IMR-90 (cell line): ENCODE measurements around the gene ANKEF1. TPM values are rescaled to one million over a fixed set of nuclear protein-coding genes. Genes with fewer than 3 reads are reported as not detected.

Experiments used
- ATAC-seq: fragments of 200-7000 bp; cut with Tn5 transposase; 2 replicates; pipeline ENCODE4 v1.9.1; 2020; ENCODE audit warnings: low read depth, mild to moderate bottlenecking, moderate library complexity
- BruUV-seq: library from RNA; stranded (reverse); fragments of 400-500 nt; replicated peaks from 2 replicates; lab custom pipeline; 2021; lab: Mats Ljungman, UMichigan
- CTCF ChIA-PET: fragments of 300-600 bp; formaldehyde crosslinking; extraction: SDS; loops from one replicate; lab custom pipeline; 2021; ENCODE audit warnings: antibody characterized with exemption; lab: Yijun Ruan, JAX
- POLR2A ChIA-PET: fragments of 300-600 bp; sonication (Branson Sonifier 250); formaldehyde crosslinking; loops from one replicate; lab custom pipeline; 2022; ENCODE audit warnings: antibody characterized with exemption; ENCODE audit not compliant: unreplicated experiment; lab: Charles Lee
- DNase-seq: peaks from one replicate; pipeline ENCODE4 v3.0.0; 2013
- H2AFZ ChIP-seq: replicated peaks from 2 replicates; pipeline ENCODE3; 2013; ENCODE audit warnings: low read length, mild to moderate bottlenecking; ENCODE audit not compliant: poor library complexity
- H2AK5ac ChIP-seq: 2 replicates; pipeline ENCODE4 v1.6.1; 2013; ENCODE audit warnings: low read depth, low read length, inconsistent platforms
- H2AK9ac ChIP-seq: replicated peaks from 2 replicates; pipeline ENCODE3; 2013; ENCODE audit warnings: mild to moderate bottlenecking, low read depth, low read length, moderate library complexity; ENCODE audit not compliant: poor library complexity
- H2BK120ac ChIP-seq: 2 replicates; pipeline ENCODE4 v1.6.1; 2013; ENCODE audit warnings: low read depth, low read length, inconsistent platforms
- H2BK15ac ChIP-seq: 3 replicates; pipeline ENCODE4 v1.6.1; 2013; ENCODE audit warnings: low read depth, low read length, inconsistent platforms
- H2BK20ac ChIP-seq: 2 replicates; pipeline ENCODE4 v1.6.1; 2013; ENCODE audit warnings: low read depth, mild to moderate bottlenecking, inconsistent platforms, low read length, moderate library complexity
- H2BK5ac ChIP-seq: 2 replicates; pipeline ENCODE4 v1.6.1; 2013; ENCODE audit warnings: mild to moderate bottlenecking, low read depth, low read length, inconsistent platforms; ENCODE audit not compliant: poor library complexity, severe bottlenecking
- H3K14ac ChIP-seq: replicated peaks from 2 replicates; pipeline ENCODE4 v1.6.1; 2013; ENCODE audit warnings: low read depth, low read length, inconsistent platforms
- H3K18ac ChIP-seq: 2 replicates; pipeline ENCODE4 v1.6.1; 2013; ENCODE audit warnings: low read depth, low read length, control low read depth
- H3K23ac ChIP-seq: 2 replicates; pipeline ENCODE4 v1.6.1; 2013; ENCODE audit warnings: low read depth, low read length, inconsistent platforms
- H3K27ac ChIP-seq: 2 replicates; pipeline ENCODE4 v1.5.1; 2013; ENCODE audit warnings: mild to moderate bottlenecking, control low read depth, low read length; ENCODE audit not compliant: insufficient read depth
- H3K27me3 ChIP-seq: 2 replicates; pipeline ENCODE4 v1.6.1; 2013; ENCODE audit warnings: low read length; ENCODE audit not compliant: control insufficient read depth, insufficient read depth
- H3K36me3 ChIP-seq: 2 replicates; pipeline ENCODE4 v1.6.1; 2013; ENCODE audit warnings: low read length, mixed read lengths; ENCODE audit not compliant: control insufficient read depth, insufficient read depth
- H3K4ac ChIP-seq: 2 replicates; pipeline ENCODE4 v1.6.1; 2013; ENCODE audit warnings: low read depth, low read length, inconsistent platforms
- H3K4me1 ChIP-seq: 2 replicates; pipeline ENCODE4 v1.6.1; 2013; ENCODE audit warnings: low read length, mixed read lengths; ENCODE audit not compliant: control insufficient read depth, insufficient read depth
- H3K4me2 ChIP-seq: 2 replicates; pipeline ENCODE4 v1.6.1; 2013; ENCODE audit warnings: low read depth, mild to moderate bottlenecking, control low read depth, low read length, moderate library complexity
- H3K4me3 ChIP-seq: 2 replicates; pipeline ENCODE4 v1.5.1; 2013; ENCODE audit warnings: low read depth, mild to moderate bottlenecking, control low read depth, low read length, moderate library complexity; ENCODE audit not compliant: insufficient read depth
- H3K56ac ChIP-seq: 2 replicates; pipeline ENCODE4 v1.6.1; 2013; ENCODE audit warnings: low read length, inconsistent platforms; ENCODE audit not compliant: insufficient read depth; ENCODE audit errors: extremely low read depth
- H3K79me1 ChIP-seq, 2 experiments: 2 replicates each; pipeline ENCODE4 v1.6.1; 2013; ENCODE audit warnings: low read length in 2 of 2, inconsistent platforms in 1 of 2, low read depth in 1 of 2
- H3K9ac ChIP-seq: 2 replicates; pipeline ENCODE4 v1.6.1; 2013; ENCODE audit warnings: low read depth, low read length, control low read depth
- H3K9me1 ChIP-seq: 2 replicates; pipeline ENCODE4 v1.6.1; 2013; ENCODE audit warnings: low read length, inconsistent platforms; ENCODE audit not compliant: insufficient read depth
- H3K9me3 ChIP-seq: 2 replicates; pipeline ENCODE4 v1.6.1; 2013; ENCODE audit warnings: low read length; ENCODE audit not compliant: control insufficient read depth, insufficient read depth
- H4K20me1 ChIP-seq: 2 replicates; pipeline ENCODE4 v1.6.1; 2013; ENCODE audit warnings: low read length, inconsistent platforms; ENCODE audit not compliant: insufficient read depth
- H4K5ac ChIP-seq: 2 replicates; pipeline ENCODE4 v1.6.1; 2013; ENCODE audit warnings: mild to moderate bottlenecking, low read depth, low read length, control low read depth
- H4K8ac ChIP-seq, 2 experiments: 2 replicates each; pipeline ENCODE4 v1.6.1; 2013; ENCODE audit warnings: low read depth in 2 of 2, low read length in 2 of 2, control low read depth in 1 of 2, inconsistent platforms in 1 of 2
- H4K91ac ChIP-seq: 2 replicates; pipeline ENCODE4 v1.6.1; 2013; ENCODE audit warnings: low read depth, low read length, inconsistent platforms; ENCODE audit not compliant: insufficient read depth
- CEBPB ChIP-seq: IDR thresholded peaks from 2 replicates; pipeline ENCODE4 v1.6.1; 2012; ENCODE audit warnings: low read depth, low read length, improper control_type of control experiment
- CHD1 ChIP-seq: IDR thresholded peaks from 2 replicates; pipeline ENCODE4 v1.6.1; 2012; ENCODE audit warnings: low read depth, low read length, improper control_type of control experiment
- CTCF ChIP-seq: conservative IDR thresholded peaks from 2 replicates; pipeline ENCODE4 v1.5.1; 2012; ENCODE audit warnings: mild to moderate bottlenecking, low read depth, low read length, improper control_type of control experiment
- ELK1 ChIP-seq: fragments of 150-350 bp; IDR thresholded peaks from 2 replicates; pipeline ENCODE4 v1.6.1; 2016; ENCODE audit warnings: low read depth, mild to moderate bottlenecking, low read length, moderate library complexity, borderline replicate concordance
- FOS ChIP-seq: fragments of 150-350 bp; IDR thresholded peaks from 2 replicates; pipeline ENCODE4 v1.6.1; 2016; ENCODE audit warnings: low read depth, low read length
- NFE2L2 ChIP-seq: fragments of 150-350 bp; IDR thresholded peaks from 2 replicates; pipeline ENCODE4 v1.6.1; 2016; ENCODE audit warnings: low read depth, mild to moderate bottlenecking, low read length
- RAD21 ChIP-seq: IDR thresholded peaks from 2 replicates; pipeline ENCODE4 v1.6.1; 2012; ENCODE audit warnings: low read length, improper control_type of control experiment
- RFX5 ChIP-seq: IDR thresholded peaks from 2 replicates; pipeline ENCODE4 v1.8.0; 2012; ENCODE audit warnings: low read depth, mild to moderate bottlenecking, low read length, moderate library complexity
- USF2 ChIP-seq: fragments of 150-350 bp; IDR thresholded peaks from 2 replicates; pipeline ENCODE4 v1.6.1; 2017; ENCODE audit warnings: mild to moderate bottlenecking, antibody characterized with exemption, low read length, low read depth
- WGBS, 2 experiments: methylation state at CpG; one replicate each; pipeline versions ENCODE4 v1.1.5 to v1.1.7; 2013; ENCODE audit warnings: missing lambda C conversion rate in 2 of 2; ENCODE audit not compliant: insufficient read length in 1 of 2; ENCODE audit errors: extremely low coverage in 2 of 2; 5-methylcytosine and 5-hydroxymethylcytosine counted together
- dilution Hi-C: fragments of 300-500 bp; cut with HindIII; formaldehyde crosslinking; loops from one replicate; pipeline ENCODE4 v1.14.3; 2018; ENCODE audit warnings: low sequenced_read_pairs; ENCODE audit not compliant: unreplicated experiment
- in situ Hi-C: fragments of 300-500 bp; cut with MboI; formaldehyde crosslinking; loops from 3 replicates; pipeline ENCODE4 v1.14.3; 2019; ENCODE audit warnings: low sequenced_read_pairs, inconsistent platforms, mixed read lengths
- intact Hi-C: fragments of 100-400 bp; cut with micrococcal nuclease; formaldehyde crosslinking; loops from 2 replicates; pipeline ENCODE4 v1.10.0; 2022
- polyA plus RNA-seq, 3 experiments: library from polyadenylated mRNA; depleted of rRNA; stranded (reverse); fragments of >200 nt; gene quantifications; 2 replicates each; pipeline ENCODE4 v1.2.3, GENCODE V29; 2012; ENCODE audit warnings: low replicate concordance in 1 of 3
- total RNA-seq: library from RNA; depleted of rRNA; stranded (reverse); fragments of >200 nt; gene quantifications from 2 replicates; pipeline ENCODE4 v1.2.3, GENCODE V29; 2012

Gene ANKEF1
- total and polyA plus RNA-seq, 2 of the 4 experiments (the other 2 are of a cell fraction): 0.31 to 0.54 TPM

- ATAC-seq (no peak), DNase-seq (no peak)
- Histone ChIP-seq H3K4me1 (no peaks in the 10 kb centered on the region), H4K91ac (no peak overlapping the region), H3K4me2 (no peak overlapping the region), H2BK20ac (no peak overlapping the region), H2AFZ (no peak overlapping the region), H4K20me1 (no peaks in the 10 kb centered on the region), H3K56ac (no peak overlapping the region), H2BK120ac (no peak overlapping the region), H3K9ac (no peak overlapping the region), H3K36me3 (no peaks in the 10 kb centered on the region), H3K23ac (no peak overlapping the region), H3K4me3 (no peak overlapping the region), H3K27ac (no peak overlapping the region), H2AK5ac (no peak overlapping the region), H3K9me3 (no peaks in the 10 kb centered on the region), H2BK15ac (no peak overlapping the region), H3K9me1 (no peaks in the 10 kb centered on the region), H4K5ac (no peak overlapping the region), H4K8ac (no peak overlapping the region), H2BK5ac (no peak overlapping the region), H3K14ac (no peak overlapping the region), H3K4ac (no peak overlapping the region), H3K27me3 (peaks cover 3% of the 10 kb centered on the region), H3K18ac (no peak overlapping the region), H2AK9ac (no peak overlapping the region), H3K79me1 (no peaks in the 10 kb centered on the region)
- intact Hi-C loops (no loop called here), dilution Hi-C loops (no loop called here), in situ Hi-C loops (no loop called here)
- TF ChIP-seq RAD21 (no peak), CTCF (no peak), NFE2L2 (no peak), ELK1 (no peak), RFX5 (no peak), FOS (no peak), USF2 (no peak), CEBPB (no peak), CHD1 (no peak)
- BruUV-seq: no TSS peak
- CTCF ChIA-PET: no interaction called here
- no CpG with 5 or more reads among the region's 5 CpGs for WGBS, 2 experiments
- POLR2A ChIA-PET: no interaction called here
Observed at GRCh38 chr20:10012464-10012863, 22.3 kb upstream of the ANKEF1 start.
